Esophagus (tissue), 2 donors: ENCODE data around the gene SMAD4. TPM values are rescaled to one million over a fixed set of nuclear protein-coding genes. Genes with fewer than 3 reads are reported as not detected.

Experiments
- H3K27ac ChIP-seq, 2 donors: one replicate each; pipeline ENCODE4 v1.5.1; 2013; ENCODE audit warnings: low read depth in 2 of 2, mild to moderate bottlenecking in 2 of 2, inconsistent platforms in 1 of 2, low read length in 1 of 2, moderate library complexity in 1 of 2
- H3K27me3 ChIP-seq, 2 donors: one replicate each; pipeline ENCODE4 v1.6.1; 2013; ENCODE audit warnings: low read length in 2 of 2, control low read depth in 1 of 2, mild to moderate bottlenecking in 1 of 2; ENCODE audit not compliant: insufficient read depth in 2 of 2, control insufficient read depth in 1 of 2
- H3K36me3 ChIP-seq, 2 donors: one replicate each; pipeline ENCODE4 v1.6.1; 2013; ENCODE audit warnings: low read length in 1 of 2; ENCODE audit not compliant: control insufficient read depth in 2 of 2, insufficient read depth in 2 of 2
- H3K4me1 ChIP-seq, 2 donors: one replicate each; pipeline ENCODE4 v1.6.1; 2013; ENCODE audit warnings: low read length in 1 of 2; ENCODE audit not compliant: control insufficient read depth in 2 of 2, insufficient read depth in 2 of 2
- H3K4me3 ChIP-seq, 2 donors: one replicate each; pipeline ENCODE4 v1.5.1; 2013; ENCODE audit warnings: low read length in 2 of 2, mild to moderate bottlenecking in 2 of 2, low read depth in 1 of 2, moderate library complexity in 1 of 2
- H3K9me3 ChIP-seq, 2 donors: one replicate each; pipeline ENCODE4 v1.6.1; 2013; ENCODE audit warnings: mild to moderate bottlenecking in 2 of 2, low read depth in 1 of 2, low read length in 1 of 2, moderate library complexity in 1 of 2; ENCODE audit not compliant: control insufficient read depth in 2 of 2, insufficient read depth in 1 of 2
- WGBS, 2 donors: extraction: QIAGEN DNeasy Blood & Tissue Kit; methylation state at CpG; one replicate each; pipeline ENCODE4 v1.1.7; 2013; 5-methylcytosine and 5-hydroxymethylcytosine counted together
- polyA plus RNA-seq, 2 donors: library from polyadenylated mRNA; stranded (reverse); fragments of 200-250 nt; gene quantifications; one replicate each; pipeline ENCODE4 v1.2.3, GENCODE V29; 2013
- donor health status: healthy with polysubstance abuse.
- donor health status: Bipolar disorder and iron deficiency.

The SMAD4 gene
- polyA plus RNA-seq, 2 donors: 6.1 to 16.3 TPM

DNA sequence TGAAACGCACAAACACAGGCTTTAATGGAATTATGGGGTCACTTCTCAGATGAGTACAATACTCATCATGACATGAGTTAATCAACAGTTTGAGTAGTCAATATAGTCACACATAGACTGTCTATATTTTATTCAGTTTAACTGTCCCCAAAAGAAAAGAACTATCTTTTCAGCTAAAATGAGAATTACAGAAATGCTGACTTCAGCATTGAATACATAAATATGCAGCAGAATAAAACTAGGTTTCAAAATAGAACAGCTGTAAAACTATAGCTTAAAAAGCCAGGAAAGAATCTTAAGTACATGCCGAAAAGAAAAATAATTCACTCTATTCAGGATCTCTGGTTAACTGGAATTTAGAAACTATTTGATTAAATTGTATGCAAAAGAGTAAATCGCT lies 30.0 kb downstream of the SMAD4 start:
- H3K4me3 ChIP-seq: no peak overlapping the region
- 94 to 97% methylated on average over 3 of the region's 3 CpGs for WGBS, 2 donors
- no peaks in the 10 kb centered on the region for H3K36me3 ChIP-seq
- no peaks in the 10 kb centered on the region for H3K4me1 ChIP-seq
- H3K27me3 ChIP-seq: no peaks in the 10 kb centered on the region
- H3K9me3 ChIP-seq: no peaks in the 10 kb centered on the region
- no peak overlapping the region for H3K27ac ChIP-seq

DNA sequence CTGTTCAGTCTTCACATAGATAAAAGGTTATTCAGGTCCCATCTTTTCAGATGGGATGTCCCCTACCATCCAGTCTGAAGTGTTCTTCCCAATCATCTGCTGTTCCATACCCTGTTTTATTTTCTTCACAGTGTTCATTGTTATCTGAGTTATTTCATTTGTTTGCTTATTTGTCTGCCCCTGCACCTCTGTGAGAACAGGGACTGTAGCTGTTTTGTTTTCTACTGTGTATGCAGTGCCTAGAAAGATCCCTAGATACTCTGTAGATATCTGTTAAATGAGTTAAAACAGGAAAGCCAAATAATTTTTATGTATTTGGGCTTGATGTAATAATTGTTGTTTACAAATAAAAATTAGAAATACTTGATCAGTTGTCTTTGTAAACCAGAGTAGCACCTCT lies 34.2 kb downstream of the SMAD4 start:
- no peaks in the 10 kb centered on the region for H3K27me3 ChIP-seq
- no peaks in the 10 kb centered on the region for H3K9me3 ChIP-seq
- no peak overlapping the region for H3K4me3 ChIP-seq
- peaks cover 0 to 7% of the 10 kb centered on the region in 2 donors for H3K36me3 ChIP-seq
- H3K4me1 ChIP-seq: no peaks in the 10 kb centered on the region
- H3K27ac ChIP-seq: no peak overlapping the region

DNA sequence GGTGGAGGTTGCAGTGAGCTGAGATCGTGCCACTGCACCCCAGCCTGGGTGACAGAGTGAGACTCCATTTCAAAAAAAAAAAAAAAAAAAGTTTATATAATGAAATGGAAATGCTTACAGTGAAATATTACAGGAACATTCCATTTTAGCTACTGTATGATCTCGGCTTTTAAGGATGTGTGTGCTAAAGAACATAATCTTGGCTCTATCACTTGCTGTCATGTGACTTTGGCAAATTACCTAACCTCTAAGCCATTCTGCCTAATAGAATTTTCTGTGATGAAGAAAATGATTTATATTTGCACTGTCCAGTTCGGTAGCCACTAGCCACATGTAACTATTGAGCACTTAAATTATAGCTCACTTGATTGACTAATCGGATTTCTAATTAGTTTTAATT lies 36.3 kb downstream of the SMAD4 start:
- Histone ChIP-seq H3K27me3 (no peaks in the 10 kb centered on the region), H3K36me3 (peaks cover 0 to 7% of the 10 kb centered on the region in 2 donors)

DNA sequence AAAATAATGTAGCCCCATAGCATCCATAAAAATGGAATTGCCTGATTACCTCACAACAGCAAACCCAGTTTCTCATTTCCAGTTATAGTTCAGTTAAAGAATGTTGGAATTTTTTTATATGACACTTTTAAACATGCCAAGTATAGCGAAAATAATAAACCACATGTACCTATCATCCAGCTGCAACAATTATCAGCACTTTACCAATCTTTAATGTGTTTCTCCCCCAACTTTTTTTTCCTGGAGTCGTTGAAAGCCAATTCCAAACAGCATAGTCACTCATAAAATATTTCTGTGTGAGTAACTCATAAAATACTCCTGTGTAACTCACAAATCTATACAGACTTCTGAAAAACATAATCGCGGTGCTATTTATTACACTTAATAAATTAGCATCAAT lies 38.1 kb downstream of the SMAD4 start:
- no peak overlapping the region for H3K4me3 ChIP-seq
- no peaks in the 10 kb centered on the region for H3K4me1 ChIP-seq
- no peaks in the 10 kb centered on the region for H3K27me3 ChIP-seq
- no peaks in the 10 kb centered on the region for H3K9me3 ChIP-seq
- WGBS, 2 donors: 83 to 84% methylated on average over 4 of the region's 4 CpGs
- peaks cover 0 to 7% of the 10 kb centered on the region in 2 donors for H3K36me3 ChIP-seq
- H3K27ac ChIP-seq: no peak overlapping the region

More for the DNA sequence above, 36.3 kb downstream of the SMAD4 start:
- 85% methylated on average over 3 to 4 of the region's 4 CpGs for WGBS, 2 donors
- Histone ChIP-seq H3K4me1 (no peaks in the 10 kb centered on the region), H3K9me3 (no peaks in the 10 kb centered on the region), H3K4me3 (no peak overlapping the region), H3K27ac (no peak overlapping the region)

DNA sequence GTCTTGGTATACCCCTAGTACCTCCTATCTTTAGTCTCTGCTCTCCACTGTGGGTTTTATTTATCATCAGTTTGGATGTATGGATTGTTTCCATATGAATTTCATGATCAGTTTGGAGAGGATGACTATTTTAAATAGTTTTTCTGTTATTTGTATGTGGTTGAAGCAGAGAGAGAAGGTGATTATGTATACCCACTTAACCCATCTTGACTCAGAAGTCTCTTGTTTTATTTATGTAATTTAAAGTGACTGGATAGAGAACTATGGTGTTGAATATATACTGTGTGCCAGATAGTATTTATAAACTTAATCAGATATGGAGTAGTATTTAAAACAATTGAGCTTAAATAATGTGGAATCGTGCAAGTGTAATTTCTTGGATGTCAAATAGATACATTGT lies 39.9 kb downstream of the SMAD4 start:
- Histone ChIP-seq H3K9me3 (no peaks in the 10 kb centered on the region), H3K27ac (no peak overlapping the region), H3K4me1 (no peaks in the 10 kb centered on the region), H3K4me3 (no peak overlapping the region), H3K27me3 (no peaks in the 10 kb centered on the region), H3K36me3 (peaks cover 0 to 7% of the 10 kb centered on the region in 2 donors)
- WGBS, 2 donors: 60 to 78% methylated on average over 1 of the region's 1 CpG

DNA sequence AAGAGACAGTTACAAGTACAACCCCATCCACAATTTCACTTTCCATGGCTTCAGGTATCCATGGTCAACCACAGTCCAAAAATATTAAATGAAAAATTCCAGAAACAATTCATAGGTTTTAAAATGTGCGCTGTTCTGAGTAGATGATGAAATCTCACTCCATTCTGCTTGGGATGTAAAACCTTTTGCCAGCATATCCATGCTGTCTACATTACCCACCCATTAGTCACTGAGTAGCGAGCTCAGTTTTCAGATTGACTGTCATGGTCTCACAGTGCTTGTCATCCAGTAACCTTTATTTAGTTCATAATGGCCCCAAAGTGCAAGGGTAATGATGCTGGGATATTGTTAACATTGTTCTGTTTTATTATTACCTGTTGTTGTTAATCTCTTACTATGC lies 40.5 kb downstream of the SMAD4 start:
- peaks cover 0 to 5% of the 10 kb centered on the region in 2 donors for H3K36me3 ChIP-seq
- no peaks in the 10 kb centered on the region for H3K4me1 ChIP-seq
- no peaks in the 10 kb centered on the region for H3K27me3 ChIP-seq
- 95 to 96% methylated on average over 2 of the region's 2 CpGs for WGBS, 2 donors
- H3K9me3 ChIP-seq: no peaks in the 10 kb centered on the region
- no peak overlapping the region for H3K4me3 ChIP-seq
- H3K27ac ChIP-seq: no peak overlapping the region

DNA sequence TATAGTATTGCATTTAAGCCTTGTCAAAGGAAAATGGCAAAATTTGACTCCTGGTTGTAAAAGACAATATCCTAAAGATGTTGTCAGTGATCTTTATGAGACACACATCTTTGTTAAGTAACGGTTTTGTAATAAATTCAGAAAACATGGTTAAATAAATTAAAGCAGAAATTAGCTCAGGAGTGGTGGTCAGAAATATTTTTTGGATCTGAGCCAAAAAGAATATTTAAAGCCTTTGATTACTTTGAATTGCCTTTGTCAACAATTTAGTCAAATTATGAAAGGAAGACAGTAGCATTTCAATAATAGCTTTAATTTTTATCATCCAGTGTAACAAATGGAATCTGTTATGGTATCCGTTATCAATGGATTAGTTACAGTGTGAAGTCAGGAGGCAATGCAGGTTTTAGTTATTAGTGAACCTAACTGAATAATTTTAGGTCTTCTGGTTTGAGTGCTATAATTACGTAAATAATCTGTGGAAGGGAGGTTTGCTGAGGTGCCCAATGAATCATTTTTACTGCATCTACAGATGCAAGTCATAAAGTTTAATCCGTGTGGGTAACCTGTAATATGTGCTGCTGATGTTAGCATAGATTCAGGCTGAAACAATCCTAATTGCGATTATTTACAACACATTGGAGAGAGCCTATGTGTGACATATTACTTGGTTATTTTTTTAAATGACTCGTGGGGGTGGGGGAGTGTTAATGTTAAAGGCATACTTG lies 42.7 kb downstream of the SMAD4 start:
- H3K4me1 ChIP-seq: no peaks in the 10 kb centered on the region
- H3K36me3 ChIP-seq: peaks cover 0 to 5% of the 10 kb centered on the region in 2 donors
- WGBS, 2 donors: 92 to 97% methylated on average over 6 of the region's 6 CpGs
- no peak overlapping the region for H3K4me3 ChIP-seq
- no peaks in the 10 kb centered on the region for H3K27me3 ChIP-seq
- H3K27ac ChIP-seq: no peak overlapping the region
- no peaks in the 10 kb centered on the region for H3K9me3 ChIP-seq

DNA sequence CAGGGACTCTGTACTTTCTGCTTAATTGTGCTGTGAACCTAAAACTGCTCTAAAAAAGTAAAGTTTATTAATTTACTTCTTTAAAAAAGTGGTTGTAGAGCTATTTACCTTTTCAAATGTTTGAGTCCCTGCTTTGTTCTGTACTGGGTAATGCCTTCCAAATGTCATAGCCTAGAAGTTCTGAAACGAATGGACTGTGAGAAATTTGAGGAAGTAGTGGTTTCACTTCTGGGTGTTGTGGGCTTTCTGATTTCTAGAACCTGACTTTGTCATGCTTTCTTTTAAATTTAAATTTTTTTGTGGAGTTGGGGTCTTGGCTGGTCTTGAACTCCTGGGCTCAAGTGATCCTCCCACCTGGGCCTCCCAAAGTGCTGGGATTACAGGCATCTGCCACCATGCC lies 44.6 kb downstream of the SMAD4 start:
- Histone ChIP-seq H3K4me1 (no peaks in the 10 kb centered on the region), H3K27me3 (no peaks in the 10 kb centered on the region), H3K9me3 (no peaks in the 10 kb centered on the region), H3K36me3 (peaks cover 0 to 3% of the 10 kb centered on the region in 2 donors), H3K27ac (no peak overlapping the region), H3K4me3 (no peak overlapping the region)
- WGBS, 2 donors: 71 to 78% methylated on average over 1 of the region's 1 CpG

DNA sequence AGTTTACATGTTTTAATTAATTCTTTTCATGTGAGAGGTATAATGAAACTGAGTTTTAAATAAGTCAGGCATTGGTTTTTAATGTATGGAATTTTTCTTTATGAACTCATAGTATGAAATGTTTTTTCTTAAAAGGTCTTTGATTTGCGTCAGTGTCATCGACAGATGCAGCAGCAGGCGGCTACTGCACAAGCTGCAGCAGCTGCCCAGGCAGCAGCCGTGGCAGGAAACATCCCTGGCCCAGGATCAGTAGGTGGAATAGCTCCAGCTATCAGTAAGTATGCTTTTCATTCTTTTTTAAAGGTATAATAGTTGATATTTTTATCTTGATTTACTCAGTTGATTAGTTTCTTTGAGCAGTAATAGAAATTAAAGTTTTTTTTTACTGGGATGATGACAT lies 46.5 kb downstream of the SMAD4 start:
- H3K9me3 ChIP-seq: no peaks in the 10 kb centered on the region
- 63 to 65% methylated on average over 4 of the region's 4 CpGs for WGBS, 2 donors
- H3K36me3 ChIP-seq: peaks cover 0 to 3% of the 10 kb centered on the region in 2 donors

DNA sequence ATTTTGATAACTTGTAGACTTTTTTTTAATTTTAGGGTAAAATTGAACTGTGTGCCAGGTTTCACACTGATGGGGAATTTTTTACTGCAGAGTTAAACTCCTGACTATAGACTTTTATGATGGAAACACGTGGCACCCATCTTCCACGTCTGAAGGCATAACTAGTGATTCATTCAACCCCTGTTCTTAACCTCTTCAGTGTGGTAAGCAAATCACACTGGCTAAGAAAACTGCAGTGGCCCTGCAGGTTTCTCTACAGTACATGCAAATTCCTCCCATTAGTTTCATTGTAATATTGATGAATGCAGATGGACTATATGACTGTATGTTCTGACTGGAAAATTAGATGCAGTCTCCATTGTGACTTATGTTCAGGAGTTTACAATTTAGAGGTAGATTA lies 47.2 kb downstream of the SMAD4 start:
- Histone ChIP-seq H3K27me3 (no peaks in the 10 kb centered on the region), H3K36me3 (peaks cover 0 to 3% of the 10 kb centered on the region in 2 donors), H3K4me1 (no peaks in the 10 kb centered on the region), H3K4me3 (no peak overlapping the region), H3K9me3 (no peaks in the 10 kb centered on the region), H3K27ac (no peak overlapping the region)
- 53 to 58% methylated on average over 2 of the region's 2 CpGs for WGBS, 2 donors

More for the DNA sequence above, 46.5 kb downstream of the SMAD4 start:
- Histone ChIP-seq H3K27ac (no peak overlapping the region), H3K4me1 (no peaks in the 10 kb centered on the region), H3K4me3 (no peak overlapping the region), H3K27me3 (no peaks in the 10 kb centered on the region)
